NK-92 treated with Interleukin-12 subunit alpha and Interleukin-12 subunit beta, amount 100 ng/mL, for 24 hours (cell line): ENCODE measurements around the gene C17orf113.
"Not testable (repeated sequence)": the region's sequence is repeated elsewhere in the genome, so short reads cannot be mapped to it uniquely, and the experiment has no call there.

Experiments
- DNase-seq: peaks from one replicate; lab custom pipeline; 2025; lab: John Stamatoyannopoulos, UW

C17orf113 gene

DNA sequence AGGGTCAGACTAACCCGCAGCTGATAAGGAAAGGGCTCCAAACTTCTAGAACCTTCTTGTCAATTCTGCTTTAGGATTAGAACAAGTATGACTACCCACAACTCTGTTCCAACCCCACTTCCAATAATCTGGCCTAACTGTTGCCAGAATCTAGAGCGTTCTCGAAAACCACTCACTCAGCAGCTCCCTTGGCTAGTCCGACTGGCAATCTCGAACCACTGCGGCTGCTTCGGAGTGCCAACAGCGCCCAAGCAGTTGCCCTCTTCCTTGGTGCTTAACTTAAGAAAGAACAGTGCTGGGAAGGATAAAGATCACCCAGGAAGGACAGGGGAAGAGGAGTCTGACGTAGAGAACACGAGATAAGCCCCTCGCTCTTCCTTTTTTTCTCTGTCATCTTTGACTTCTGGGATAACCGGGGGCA lies 34.0 kb downstream of the C17orf113 start:
- DNase-seq = no peak

DNA sequence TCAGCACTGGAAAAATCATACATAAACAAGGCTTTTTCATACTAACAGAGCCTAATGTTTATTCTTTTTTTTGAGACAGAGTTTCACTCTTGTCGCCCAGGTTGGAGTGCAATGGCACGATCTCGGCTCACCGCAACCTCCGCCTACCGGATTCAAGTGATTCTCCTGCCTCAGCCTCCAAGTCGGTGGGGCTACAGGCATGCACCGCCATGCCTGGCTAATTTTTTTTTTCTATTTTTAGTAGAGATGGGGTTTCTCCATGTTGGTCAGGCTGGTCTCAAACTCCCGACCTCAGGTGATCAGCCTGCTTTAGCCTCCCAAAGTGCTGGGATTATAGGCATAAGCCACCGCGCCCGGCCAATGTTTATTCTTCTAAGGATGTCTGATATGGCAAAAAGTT lies 36.7 kb downstream of the C17orf113 start:
- not testable (repeated sequence) for DNase-seq

DNA sequence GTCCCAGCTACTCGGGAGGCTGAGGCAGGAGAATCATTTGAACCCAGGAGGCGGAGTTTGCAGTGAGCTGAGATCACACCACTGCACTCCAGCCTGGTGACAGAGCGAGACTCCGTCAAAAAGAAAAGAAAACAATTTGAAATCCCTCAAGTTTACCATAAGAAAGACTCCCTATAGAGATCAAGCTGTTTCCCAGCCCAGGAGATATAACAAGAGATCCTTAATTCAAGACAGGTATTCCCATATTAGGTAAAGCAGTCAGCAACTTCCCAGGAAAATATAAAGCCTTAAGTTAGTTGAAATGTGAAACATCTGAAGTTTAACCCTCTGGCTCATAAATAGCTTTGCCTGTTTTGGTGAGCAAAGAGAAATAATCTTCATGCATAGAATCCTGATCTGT lies 38.0 kb downstream of the C17orf113 start:
- DNase-seq = not testable (repeated sequence)

DNA sequence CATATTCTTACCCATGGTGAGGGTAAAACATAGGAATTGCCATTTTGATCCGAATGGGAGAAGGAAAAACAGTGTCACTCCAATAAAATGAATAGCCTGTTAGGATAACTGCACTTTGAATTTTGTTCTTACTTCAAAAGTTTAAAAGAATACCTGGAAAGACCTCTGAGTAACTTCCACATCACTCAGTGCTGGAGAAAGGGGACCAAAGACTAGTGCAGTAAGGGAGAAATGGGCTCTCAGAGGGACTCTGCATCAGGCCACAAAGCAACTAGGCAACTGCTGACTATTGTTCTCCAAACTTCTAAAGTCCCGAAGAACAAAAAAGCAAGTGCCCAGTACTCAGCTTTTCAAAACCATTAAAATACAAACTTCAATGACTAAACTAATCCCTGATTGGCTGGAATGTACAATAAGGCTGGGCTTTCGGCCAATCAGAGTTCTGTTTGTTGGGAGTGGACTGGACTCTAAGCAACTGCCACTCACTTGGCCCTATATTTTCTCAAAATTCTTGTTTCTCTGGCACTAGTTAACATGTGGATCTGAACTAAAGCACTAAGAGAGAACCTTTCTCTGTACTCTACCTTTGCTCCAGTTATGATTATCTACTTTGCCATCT lies 39.4 kb downstream of the C17orf113 start:
- no peak for DNase-seq

DNA sequence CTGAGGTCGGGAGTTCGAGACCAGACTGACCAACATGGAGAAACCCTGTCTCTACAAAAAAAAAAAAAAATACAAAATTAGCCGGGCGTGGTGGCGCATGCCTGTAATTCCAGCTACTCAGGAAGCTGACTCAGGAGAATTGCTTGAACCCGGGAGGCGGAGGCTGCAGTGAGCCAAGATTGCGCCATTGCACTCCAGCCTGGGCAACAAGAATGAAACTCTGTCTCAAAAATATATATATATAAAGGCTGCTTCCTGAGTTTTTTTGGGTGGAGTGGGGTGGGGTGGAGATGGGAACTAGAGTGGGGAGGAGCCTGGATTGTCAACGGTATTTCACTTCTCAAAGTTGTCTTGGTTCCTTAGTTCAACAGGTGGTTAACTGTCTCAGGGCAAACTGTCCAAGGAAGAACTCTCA lies 40.1 kb downstream of the C17orf113 start:
- not testable (repeated sequence) for DNase-seq

DNA sequence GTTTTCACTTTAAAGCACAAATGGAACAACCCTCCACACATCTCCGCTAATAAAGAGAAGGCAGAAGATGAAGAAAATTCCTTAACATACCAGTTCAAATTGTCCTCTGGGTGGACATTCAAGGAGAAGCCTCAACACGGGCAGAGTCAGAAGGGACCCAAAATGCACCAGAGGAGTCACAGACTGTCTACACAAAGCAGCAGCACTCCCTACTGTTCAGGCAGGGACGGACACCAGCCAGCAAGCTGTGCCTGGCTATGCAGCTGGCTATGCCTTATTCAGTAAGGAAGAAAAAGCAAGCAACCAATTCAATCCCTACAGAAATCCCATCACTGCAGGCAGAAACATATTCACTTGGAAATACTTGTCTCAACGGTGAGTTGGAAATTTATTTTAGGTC lies 41.2 kb downstream of the C17orf113 start:
- no peak for DNase-seq

DNA sequence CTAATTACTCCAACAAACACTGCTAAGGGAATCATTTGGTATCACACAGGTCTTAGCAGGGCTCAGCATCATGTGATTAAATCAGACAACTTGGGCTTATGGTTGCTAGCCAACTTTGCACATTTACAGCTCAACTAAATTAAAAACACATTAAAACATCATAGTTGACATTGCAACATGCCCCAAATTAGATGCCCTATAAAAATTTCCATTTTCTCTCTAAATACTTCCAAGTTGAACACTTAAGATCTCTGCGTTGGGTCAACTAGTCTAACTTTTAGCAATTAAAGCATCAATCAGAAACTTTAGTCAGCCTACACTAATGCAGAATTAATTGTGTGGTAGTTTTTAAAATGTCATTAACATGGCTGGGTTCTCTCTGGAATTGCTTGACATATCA lies 45.2 kb downstream of the C17orf113 start:
- DNase-seq = no peak

DNA sequence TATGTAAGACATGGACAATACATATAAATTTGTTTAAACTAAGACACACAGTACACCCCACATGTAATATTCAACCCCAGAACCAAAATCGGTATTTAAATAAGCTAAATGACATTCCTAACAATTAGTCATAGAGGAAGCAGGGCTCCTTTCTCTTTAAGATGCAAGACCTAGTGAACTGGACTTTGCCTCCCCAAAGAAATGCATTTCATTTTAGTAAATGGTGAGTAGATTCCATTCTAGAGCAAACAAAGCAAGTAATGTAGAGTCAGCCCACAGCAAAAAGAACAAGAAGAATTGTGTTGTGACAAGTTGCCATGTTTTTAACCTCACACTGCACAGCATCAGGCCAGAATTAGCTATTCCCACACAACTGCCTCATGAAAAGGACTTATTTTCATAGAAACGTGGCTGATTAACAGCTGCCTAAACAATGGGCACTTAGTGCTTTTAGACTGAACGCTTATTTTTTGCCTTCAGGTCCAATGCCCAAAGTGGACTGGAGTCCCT lies 47.6 kb downstream of the C17orf113 start:
- no peak for DNase-seq

DNA sequence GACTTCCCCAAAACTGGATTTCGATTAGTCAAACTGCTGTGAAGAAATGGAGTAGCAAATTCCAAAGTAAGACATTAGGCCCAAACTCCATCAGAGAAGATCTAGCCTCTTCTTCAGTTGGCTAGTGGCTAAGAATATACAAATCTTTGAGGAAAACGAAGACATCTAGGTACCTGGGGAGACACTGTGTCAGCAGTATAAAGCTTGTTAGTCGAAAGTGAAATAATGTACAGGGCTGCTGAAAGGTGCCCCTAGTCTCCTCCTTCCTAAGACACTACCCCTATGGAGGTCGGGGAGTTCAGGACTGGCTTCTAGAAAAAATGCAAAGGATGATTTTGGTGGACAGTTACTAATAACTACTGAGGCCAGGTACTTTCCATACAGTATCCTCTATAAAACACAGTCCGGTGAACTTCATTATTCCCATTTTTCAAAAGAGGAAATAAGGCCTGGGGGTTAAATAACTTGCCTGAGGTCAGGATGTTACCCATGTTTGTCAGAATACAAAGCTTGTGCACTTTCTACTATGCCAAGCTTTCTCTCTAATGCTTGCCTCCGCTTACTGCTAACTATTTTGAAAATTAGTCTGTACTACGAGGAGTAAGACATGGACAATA lies 48.1 kb downstream of the C17orf113 start:
- DNase-seq = no peak

DNA sequence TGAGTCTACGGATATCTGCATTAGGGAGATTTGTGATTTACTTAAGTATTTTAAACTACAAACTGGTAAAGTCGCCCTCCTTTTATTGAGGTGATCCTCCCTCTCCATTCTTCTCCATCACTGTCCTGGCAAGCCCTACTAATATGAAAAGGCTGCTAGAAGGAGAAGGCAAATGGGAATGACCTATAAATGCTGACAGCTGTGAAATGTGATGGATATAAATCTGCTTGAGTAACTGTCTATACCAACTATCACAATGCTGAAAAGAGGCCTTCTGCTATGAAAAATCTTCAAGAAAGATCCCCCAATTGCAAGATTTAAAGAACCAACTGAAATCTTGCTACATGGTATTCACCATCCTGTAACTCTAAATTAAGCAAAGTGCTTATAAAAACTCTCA lies 48.7 kb downstream of the C17orf113 start:
- DNase-seq = no peak

DNA sequence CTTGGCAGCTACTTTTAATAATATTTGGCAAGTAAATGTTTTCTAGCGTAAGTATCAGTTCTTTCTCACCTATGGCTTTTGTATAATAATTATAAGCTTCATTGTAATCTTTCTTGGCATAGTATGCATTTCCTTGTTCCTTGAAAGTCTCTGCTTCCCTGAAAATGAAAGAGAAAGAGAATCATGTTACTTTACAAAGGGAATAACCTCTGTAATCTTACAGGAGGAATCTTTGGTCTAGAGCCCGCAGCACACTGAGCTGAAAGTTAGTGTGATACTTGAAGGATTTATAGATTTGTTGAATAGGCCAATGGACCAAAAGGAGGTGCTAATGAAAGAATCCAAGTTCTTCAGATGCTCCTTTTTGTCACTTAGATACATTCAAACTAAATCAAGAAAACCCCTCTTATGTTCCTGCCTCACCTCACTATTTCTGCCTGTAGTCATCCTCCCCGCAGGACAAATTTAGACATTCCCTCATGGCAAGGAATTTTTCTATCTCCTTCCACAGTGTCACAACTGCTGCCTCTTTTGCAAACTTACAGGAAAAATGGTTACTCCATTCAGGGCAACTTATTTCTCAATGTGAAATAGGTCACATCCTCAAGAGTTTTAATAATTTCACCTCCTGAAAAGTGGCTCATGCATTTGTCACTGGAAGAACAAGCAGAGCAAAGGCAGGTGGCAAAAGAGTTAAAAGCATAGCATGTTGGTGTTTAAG lies 49.8 kb downstream of the C17orf113 start:
- no peak for DNase-seq

DNA sequence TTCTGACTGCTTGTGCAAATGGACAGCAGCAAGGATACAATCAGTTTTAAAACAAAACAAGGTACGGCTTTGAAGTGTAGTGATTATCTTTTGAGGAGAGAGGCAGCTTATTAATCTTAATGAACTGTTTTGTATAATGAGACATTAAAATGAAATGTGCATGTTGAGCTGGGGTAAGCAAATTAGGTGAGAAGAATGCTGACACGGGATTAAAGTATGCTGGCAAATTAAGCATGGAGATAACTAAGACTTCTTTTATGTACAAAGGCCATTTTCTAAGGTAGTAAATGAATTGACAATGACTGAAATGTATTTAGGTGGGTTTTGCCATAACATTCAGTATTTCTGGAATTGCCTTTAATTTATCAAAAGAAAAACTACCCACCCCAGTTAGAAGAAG lies 51.9 kb downstream of the C17orf113 start:
- no peak for DNase-seq

DNA sequence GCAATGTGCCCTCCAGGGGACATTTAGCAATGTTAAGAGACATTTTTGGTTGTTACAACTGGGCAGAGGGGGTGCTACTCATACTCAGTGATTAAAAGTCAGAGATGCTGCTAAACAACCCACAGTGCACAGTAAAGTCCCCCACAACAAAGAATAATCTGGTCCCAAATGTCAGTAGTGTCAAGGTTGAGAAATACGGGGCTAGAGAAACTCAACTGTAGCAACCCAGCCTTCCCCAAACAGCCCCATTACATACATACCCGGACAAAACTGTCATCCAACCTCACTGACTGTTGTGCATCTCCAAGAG lies 53.6 kb downstream of the C17orf113 start:
- DNase-seq = no peak

DNA sequence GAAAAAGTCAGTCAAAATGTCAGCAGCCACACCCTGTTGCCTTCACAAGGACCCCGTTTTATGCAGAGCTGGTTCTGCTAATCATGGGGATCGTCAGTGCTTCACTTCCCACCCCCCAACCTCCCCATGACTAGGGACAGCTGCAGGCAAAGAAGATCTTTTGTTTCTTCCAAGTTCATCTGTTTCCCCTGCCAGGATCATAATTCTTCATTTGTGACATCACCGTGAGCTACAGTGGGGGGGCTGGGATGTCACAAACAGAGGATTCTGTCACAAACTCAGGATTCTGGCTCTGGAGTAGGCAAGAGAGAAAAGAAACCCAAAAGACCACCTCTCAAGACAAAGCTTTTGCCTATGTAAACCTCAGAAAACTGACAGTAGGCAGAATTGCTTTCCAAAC lies 57.8 kb downstream of the C17orf113 start:
- no peak for DNase-seq

DNA sequence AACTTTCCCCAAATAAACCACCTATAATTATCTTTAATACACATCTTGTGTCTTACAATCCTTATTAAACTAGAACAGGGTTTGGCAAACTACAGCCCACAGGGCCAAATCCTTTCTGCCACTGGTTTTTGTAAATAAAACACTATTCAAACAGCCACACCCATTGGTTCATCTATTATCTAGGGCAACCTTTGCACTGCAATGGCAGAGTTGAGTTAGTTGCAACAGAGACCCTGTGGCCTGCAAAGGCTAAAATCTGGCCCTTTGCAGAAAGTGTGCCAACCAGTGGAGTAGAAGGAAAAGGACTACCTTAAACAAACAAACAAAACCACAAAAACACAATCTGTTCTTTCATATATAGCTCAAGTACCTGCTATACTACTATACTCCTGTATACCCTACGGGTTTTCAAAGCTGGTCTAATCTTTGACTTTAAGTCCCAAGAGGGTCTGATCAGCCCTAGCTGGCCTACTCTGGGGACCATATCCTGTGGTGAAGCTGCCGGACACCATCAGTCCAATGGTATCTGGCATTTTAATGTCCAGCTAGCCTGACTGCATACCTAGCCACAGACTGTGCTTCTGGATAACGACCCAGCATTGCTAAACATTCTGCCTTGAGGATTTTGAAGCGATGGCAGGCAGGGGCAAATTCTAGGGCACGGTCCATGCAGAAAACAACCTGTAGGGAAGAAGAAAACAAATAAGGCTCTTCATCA lies 60.5 kb downstream of the C17orf113 start:
- DNase-seq = no peak

DNA sequence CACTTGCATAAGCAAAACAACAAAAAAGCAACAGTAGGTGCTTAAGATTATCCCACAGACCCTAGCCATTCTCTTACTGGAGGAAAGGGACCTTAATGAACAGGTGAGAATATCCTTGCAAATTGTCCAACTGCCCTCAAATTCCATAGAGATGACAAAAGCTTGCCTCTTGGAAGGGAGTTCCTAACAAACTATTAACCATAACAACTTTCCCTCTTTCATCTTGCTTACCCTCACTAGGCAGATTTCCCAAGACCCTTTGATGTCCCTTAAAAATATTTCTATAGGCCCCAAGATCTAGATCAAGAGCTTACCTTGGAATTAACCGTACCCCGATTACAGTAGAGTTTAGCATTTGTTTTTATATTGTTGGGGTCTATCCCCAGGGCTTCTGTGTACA lies 62.0 kb downstream of the C17orf113 start:
- DNase-seq = no peak
